ENCODE results near the gene ATP2C2.

ATP2C2 gene

GRCh38 chr16:84483882-84484565 is 115.7 kb downstream of the ATP2C2 start:
- TF ChIP-seq GABPA (IDR thresholded peaks at IDR 0.05; ENCODE audit: low read depth): no peak
- no peak for TF ChIP-seq POLR2AphosphoS5 (IDR thresholded peaks at IDR 0.05; ENCODE audit: low read depth)
- no peak for TF ChIP-seq CTCF (IDR thresholded peaks at IDR 0.05; ENCODE audit: insufficient read depth, low read length)
- TF ChIP-seq REST (IDR thresholded peaks at IDR 0.05; ENCODE audit: insufficient replicate concordance, low read depth): no peak
- no peak for TF ChIP-seq SPI1 (IDR thresholded peaks at IDR 0.05; ENCODE audit: borderline replicate concordance, low read depth)
- H3K27ac ChIP-seq (replicated peaks): no peak overlapping the region
- H3K4me3 ChIP-seq (replicated peaks; ENCODE audit: insufficient read depth, low read length): no peak overlapping the region
- peak in 1 of 2 experiments; percentile 1 for DNase-seq (ENCODE audit: low read depth in 1 of 2, low spot score in 1 of 2)
- H3K27me3 ChIP-seq (ENCODE audit: insufficient read depth, poor library complexity, severe bottlenecking): no peaks in the 10 kb centered on the region

- TF ChIP-seq GABPA (IDR thresholded peaks at IDR 0.05; ENCODE audit: low read depth) (no peak), CTCF (IDR thresholded peaks at IDR 0.05; ENCODE audit: insufficient read depth, low read length) (peak; percentile 80)
- H3K27me3 ChIP-seq (ENCODE audit: insufficient read depth, poor library complexity, severe bottlenecking): no peaks in the 10 kb centered on the region
Observed at GRCh38 chr16:84484579-84485254, 116.4 kb downstream of the ATP2C2 start.

GRCh38 chr16:84485255-84486010 is 117.1 kb downstream of the ATP2C2 start:
- no peaks in the 10 kb centered on the region for H3K27me3 ChIP-seq (ENCODE audit: insufficient read depth, poor library complexity, severe bottlenecking)
- TF ChIP-seq REST (IDR thresholded peaks at IDR 0.05; ENCODE audit: insufficient replicate concordance, low read depth) (no peak), POLR2AphosphoS5 (IDR thresholded peaks at IDR 0.05; ENCODE audit: low read depth) (no peak), CTCF (IDR thresholded peaks at IDR 0.05; ENCODE audit: insufficient read depth, low read length) (no peak), GABPA (IDR thresholded peaks at IDR 0.05; ENCODE audit: low read depth) (no peak), SPI1 (IDR thresholded peaks at IDR 0.05; ENCODE audit: borderline replicate concordance, low read depth) (no peak)
- no peak for DNase-seq (ENCODE audit: low read depth in 1 of 2, low spot score in 1 of 2)
- H3K4me3 ChIP-seq (replicated peaks; ENCODE audit: insufficient read depth, low read length): no peak overlapping the region
- no peak overlapping the region for H3K27ac ChIP-seq (replicated peaks)

More at GRCh38 chr16:84484579-84485254, 116.4 kb downstream of the ATP2C2 start:
- no peak overlapping the region for H3K4me3 ChIP-seq (replicated peaks; ENCODE audit: insufficient read depth, low read length)
- peak; percentile 18 to 38 for DNase-seq (ENCODE audit: low read depth in 1 of 2, low spot score in 1 of 2)
- H3K27ac ChIP-seq (replicated peaks): no peak overlapping the region

Data from HL-60 (cell line).